Stomach (tissue), 4 donors: ENCODE results near the gene RSPH10B.
"Not testable (repeated sequence)": the region's sequence is repeated elsewhere in the genome, so short reads cannot be mapped to it uniquely, and the experiment has no call there.

Experiments used
- POLR2A ChIP-seq, 4 donors: fragments of 450-650 bp; IDR thresholded peaks; one replicate each; pipeline ENCODE4 v1.6.1; 2016; ENCODE audit warnings: antibody characterized with exemption in 4 of 4, control low read depth in 2 of 4, mild to moderate bottlenecking in 1 of 4, moderate library complexity in 1 of 4
- POLR2AphosphoS5 ChIP-seq, 3 donors: sonication (generic); formaldehyde crosslinking; IDR thresholded peaks; one replicate each; pipeline ENCODE4 v1.6.1; 2016; ENCODE audit warnings: antibody characterized with exemption in 3 of 3
- TF ChIP-seq, protein P1 (sequence below), 7 experiments: fragments of 450-650 bp in 4 of 7; fragments of 200-600 bp in 3 of 7; sonication (generic) in 3 of 7; IDR thresholded peaks; one replicate each; pipeline ENCODE4 v1.5.1; 2016 to 2019; ENCODE audit warnings: antibody characterized with exemption in 7 of 7, control low read depth in 2 of 7, mild to moderate bottlenecking in 1 of 7

GRCh38 chr7:5970347-5970911, at the start of gene RSPH10B:
- TF ChIP-seq, protein P1, sequence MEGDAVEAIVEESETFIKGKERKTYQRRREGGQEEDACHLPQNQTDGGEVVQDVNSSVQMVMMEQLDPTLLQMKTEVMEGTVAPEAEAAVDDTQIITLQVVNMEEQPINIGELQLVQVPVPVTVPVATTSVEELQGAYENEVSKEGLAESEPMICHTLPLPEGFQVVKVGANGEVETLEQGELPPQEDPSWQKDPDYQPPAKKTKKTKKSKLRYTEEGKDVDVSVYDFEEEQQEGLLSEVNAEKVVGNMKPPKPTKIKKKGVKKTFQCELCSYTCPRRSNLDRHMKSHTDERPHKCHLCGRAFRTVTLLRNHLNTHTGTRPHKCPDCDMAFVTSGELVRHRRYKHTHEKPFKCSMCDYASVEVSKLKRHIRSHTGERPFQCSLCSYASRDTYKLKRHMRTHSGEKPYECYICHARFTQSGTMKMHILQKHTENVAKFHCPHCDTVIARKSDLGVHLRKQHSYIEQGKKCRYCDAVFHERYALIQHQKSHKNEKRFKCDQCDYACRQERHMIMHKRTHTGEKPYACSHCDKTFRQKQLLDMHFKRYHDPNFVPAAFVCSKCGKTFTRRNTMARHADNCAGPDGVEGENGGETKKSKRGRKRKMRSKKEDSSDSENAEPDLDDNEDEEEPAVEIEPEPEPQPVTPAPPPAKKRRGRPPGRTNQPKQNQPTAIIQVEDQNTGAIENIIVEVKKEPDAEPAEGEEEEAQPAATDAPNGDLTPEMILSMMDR (IDR thresholded peaks at IDR 0.05), result not testable (repeated sequence)
- not testable (repeated sequence) for TF ChIP-seq POLR2A, POLR2AphosphoS5 (IDR thresholded peaks at IDR 0.05)
